GM21423 (cell line): ENCODE results near the gene TRIO.

Experiments used
- ATAC-seq: cut with Tn5 transposase; IDR thresholded peaks from one replicate; pipeline ENCODE4 v1.9.1; 2021; ENCODE audit warnings: mild to moderate bottlenecking, moderate library complexity; ENCODE audit not compliant: unreplicated experiment

Gene TRIO

GRCh38 chr5:14492331-14492964 is 349.3 kb downstream of the TRIO start:
- no peak for ATAC-seq

DNA sequence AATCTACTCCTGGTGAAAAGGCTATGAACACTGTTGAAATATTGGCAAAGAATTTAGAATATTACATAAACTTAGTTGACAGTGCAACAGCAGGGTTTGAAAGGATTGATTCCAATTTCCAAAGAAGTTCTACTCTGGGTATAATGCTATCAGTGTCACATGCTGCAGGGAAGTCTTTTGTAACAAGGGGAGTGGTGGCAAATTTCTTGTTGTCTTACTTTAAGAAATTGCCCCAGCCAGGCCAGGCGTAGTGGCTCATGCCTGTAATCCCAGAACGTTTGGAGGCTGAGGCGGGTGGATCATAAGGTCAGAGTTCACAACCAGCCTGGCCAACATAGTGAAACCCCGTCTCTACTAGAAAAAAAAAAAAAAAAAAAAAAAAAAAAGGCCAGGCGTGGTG is 352.2 kb downstream of the TRIO start:
- no peak for ATAC-seq

- ATAC-seq: no peak
Observed at GRCh38 chr5:14497311-14497710, 354.2 kb downstream of the TRIO start.

DNA sequence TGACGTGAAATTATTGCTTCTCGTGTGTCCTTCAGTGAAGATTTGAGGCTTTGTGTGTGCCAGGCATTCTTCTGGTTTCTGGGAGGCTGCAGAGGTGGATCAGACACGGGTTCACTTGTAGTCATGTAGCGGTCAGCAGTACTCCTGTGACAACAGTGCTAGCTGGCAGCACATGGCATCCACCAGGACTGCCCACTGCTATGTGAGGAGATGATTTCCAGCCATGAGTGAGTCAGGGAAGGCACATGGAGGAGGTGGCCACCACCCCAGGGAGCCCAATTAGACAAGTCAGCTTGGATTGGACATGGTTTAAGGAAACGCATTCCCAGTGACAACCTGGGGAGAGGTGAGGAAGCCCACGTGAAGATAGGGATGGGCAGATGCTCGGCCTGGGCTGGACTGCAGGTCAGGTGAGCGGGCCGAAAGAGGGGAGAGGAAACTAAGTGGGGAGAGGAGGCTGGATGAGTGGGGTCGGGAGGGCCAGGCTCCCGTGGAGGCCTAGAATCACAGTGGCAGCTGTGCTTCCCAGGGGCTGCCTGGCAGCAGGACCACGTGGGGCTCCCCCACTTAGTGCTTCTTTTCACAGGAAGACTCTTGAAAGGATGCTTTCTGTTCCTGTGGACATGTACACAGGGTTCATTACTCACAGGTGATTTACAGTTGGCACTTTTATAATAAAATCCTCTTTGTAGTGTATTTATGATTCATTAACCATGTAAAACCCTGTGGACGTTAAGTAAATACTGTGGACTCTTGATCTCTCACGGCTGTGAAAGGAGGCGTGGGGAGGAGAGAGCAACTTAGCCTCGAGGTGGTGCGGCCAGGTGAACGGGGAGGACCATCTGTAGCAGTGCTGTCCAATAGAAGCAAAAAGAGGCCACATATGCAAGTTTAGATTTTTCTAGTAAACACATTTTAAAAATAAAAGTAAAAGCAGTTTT is 358.5 kb downstream of the TRIO start:
- ATAC-seq: no peak

DNA sequence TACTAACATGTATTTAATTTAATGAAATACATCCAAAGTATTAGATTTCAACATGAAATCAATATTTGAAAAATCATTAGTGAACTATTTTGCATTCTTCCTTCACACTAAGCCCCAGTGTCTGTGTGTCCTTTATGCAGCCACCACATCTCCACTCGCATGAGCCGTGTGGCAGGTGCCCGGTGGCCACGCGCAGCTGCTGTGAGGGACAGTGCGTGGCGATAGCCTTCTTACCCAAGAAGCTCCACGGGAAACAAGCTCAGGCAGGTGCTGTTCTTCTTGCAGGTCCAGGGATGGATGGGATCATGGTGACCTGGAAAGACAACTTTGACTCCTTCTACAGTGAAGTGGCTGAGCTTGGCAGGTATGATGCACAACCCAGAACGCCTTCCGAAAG is 359.1 kb downstream of the TRIO start:
- ATAC-seq: no peak

DNA sequence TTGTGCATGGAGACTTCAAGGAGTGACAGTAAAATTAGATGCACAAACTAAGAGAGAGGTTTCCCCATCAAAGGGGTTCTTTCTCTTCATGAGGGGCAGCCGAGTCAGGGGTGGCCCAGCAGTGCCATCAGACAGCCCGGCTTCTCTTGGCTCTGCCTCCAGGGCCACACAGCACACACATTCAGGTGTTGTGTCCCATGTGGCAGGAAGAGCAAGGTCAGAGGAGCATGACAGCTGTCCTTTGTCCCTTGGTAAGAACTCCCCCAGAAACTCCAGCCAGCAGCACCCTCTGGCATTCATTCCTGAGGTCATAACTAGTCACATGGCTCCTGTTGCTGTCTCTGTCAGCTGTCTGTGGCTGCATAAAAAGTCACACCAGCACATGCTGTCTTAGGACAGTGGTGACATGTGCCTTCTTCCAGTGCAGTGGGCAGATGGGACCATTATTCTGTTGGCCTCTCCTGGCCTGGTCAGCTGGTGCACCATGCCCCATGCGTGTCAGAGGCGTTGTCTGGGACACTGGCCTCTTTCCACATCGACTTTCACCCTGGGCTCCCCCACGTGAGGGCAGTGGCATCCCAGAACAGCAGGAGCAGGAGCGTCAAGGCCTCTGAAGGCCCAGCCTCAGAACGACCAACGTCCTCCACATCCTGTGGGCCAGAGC is 360.0 kb downstream of the TRIO start:
- ATAC-seq: no peak

DNA sequence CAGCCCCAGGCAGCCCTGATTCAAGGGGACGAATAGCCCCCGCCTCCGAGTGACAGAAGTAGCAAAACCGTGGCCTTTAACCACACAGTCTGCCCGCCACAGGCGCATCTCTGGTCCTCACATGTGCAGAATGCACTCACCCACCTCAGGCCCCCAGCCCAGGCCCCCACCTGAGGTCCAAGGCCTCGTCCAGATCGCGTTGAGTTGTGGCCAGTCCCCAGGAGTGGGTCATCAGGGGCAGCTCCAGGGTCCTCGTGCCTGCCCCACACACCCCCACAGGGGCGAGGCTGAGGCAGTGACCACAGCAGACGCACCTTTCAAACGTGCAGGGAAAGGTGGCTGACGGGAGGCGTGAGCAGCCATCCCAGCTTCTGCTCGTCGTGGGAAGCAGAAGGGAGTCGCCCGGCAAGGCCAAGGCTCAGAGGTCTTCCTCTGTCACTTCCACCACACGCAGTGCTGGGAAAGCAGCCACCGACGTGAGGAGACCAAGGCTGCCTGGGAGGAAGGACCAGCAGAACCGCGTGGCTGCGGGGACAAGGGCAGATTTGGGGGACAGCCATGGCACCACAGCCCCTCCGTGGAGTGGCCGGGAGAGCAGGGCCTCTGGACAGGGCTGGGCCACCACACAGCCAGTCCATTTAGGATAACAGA is 360.7 kb downstream of the TRIO start:
- ATAC-seq: no peak

GRCh38 chr5:14504332-14504727 is 361.2 kb downstream of the TRIO start:
- ATAC-seq: no peak

GRCh38 chr5:14504816-14505215 is 361.7 kb downstream of the TRIO start:
- no peak for ATAC-seq

DNA sequence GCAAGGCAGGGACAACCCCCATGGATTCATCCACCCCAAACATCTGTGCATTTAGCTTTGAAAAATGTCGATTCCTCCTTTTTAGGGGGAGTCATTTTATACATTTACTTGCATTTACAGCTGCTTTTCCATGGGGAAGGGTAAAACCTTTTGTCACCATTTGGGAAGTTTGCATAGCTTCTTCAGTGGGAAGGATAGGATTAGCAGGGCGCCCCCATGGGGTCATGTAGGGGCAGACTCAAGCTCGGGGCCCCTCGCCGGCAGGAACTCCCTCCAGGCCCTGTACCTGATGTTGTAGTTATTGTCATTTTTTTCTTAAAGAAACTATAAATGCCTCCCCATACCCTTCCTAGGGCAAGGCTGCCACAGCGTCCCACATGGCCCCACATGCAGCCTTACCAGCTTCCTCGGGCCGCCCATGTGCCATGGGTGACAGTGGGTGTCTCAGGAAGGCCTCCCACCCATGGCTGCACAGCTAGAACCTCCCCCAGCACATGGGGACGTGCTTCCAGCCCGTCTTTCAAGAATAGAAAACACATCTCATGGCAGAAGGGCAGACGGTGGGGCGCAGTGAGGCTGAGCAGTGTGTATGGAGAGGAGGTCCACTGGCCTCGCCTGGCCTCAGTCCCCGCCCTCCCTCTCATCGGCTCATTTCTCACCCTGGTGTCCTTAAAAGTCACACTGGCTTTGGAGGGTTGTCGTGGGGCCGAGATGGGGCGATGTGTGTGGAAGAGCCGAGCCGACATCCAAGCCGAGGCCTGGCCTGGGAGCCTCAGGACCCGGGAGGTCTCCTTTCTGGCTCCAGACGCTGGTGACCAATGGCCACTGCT is 362.4 kb downstream of the TRIO start:
- ATAC-seq: no peak

DNA sequence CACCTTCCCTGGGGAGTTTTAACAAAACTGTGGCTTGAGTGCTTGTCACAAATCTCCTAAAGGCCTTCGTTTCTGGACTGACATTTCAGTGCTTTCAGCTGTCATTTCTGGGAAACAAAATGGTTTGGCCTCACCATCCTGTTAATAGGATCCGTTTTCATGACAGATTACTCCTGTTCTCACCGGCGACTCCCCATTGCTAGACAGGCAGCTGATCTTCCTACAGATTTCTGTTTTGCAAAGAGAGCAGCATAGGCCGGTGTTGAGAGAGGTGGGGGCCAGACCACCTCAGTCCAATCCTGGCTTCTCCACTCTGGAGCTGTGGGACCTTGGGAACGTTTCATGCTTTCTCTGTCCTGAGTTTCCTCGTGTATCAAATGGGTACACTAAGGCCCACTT is 363.0 kb downstream of the TRIO start:
- no peak for ATAC-seq

GRCh38 chr5:14506661-14507060 is 363.5 kb downstream of the TRIO start:
- no peak for ATAC-seq

DNA sequence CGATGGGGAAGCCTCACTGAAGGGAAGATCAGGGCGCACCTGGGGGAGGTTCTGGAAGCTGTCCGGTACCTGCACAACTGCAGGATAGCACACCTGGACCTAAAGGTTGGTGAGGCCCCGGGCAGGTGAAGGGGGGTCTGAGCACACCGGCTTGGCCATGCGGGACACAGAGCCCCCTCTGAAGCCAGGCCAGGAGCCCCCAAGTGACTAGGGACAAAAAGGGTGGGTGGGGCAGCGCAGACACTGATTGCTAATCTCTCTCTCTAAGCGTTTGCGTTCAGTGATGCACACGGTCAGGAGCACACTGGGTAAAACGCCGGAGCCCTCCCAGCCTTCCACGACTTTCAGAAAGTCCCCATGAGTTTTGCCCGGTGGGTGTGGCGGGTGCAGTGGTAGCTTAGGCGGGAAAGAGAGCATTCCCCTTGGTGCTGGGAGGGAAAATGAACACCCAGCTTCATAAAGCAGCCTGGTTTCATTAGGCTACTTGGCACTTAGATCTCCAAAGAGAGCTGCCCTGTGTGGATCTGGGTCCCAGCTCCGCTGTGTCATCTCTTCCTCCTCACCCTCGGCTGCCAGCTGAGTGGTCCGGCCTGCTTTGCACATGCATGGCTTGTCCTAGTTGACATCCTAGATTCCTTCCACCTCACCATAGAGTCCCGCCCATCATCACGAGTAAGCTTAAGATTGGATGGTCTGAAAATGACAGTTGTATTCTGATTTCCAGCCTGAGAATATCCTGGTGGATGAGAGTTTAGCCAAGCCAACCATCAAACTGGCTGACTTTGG is 364.2 kb downstream of the TRIO start:
- no peak for ATAC-seq

DNA sequence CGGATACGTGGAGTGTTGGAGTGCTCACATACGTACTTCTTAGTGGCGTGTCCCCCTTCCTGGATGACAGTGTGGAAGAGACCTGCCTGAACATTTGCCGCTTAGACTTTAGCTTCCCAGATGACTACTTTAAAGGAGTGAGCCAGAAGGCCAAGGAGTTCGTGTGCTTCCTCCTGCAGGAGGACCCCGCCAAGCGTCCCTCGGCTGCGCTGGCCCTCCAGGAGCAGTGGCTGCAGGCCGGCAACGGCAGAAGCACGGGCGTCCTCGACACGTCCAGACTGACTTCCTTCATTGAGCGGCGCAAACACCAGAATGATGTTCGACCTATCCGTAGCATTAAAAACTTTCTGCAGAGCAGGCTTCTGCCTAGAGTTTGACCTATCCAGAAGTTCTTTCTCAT is 364.9 kb downstream of the TRIO start:
- no peak for ATAC-seq

DNA sequence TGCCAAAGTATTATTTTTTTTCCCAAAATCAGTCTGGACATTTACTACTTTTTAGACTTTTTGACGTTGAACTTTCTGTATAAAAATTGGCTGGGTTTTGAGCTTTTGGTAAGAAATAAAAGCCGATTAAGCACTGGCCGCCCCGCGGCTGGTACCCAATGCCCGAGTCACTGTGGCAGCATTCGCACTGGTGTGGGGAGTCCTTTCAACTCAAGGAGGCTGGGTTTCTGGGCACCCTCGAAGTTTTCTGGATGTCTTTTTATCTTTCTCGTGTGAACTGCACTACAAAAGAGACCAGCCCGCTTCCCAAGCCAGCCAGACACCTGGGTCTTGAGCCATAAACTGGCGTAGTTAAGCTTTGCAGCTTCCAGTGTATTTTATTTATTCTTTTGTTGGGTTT is 366.4 kb downstream of the TRIO start:
- no peak for ATAC-seq

DNA sequence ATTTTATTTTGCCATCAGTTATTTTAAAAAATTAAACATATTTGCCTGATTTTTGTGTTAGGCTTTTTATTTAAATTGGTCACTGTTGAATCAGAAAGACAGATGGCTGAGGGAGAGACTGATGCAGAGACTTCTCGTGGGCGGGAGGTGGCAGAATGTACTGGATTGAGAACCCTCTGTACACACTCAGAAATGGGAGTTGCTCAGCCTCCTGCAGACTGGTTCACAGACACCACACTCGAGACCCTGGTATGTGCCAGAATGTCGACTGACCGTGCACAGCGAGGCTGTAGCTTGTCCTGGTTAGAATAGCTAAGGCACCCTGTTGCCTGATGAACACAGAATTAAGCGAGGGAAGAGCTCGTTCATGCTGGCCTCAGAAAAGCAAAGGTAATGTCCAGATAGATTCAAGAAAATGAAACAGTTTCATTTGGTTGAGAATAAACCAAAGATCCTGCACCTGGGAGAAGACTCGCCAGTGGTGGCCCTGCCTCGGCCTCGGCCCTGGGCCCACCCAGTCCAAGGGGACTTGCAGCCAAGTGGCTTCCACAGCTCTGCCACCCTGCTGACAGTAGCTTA is 367.1 kb downstream of the TRIO start:
- ATAC-seq: no peak

GRCh38 chr5:14510880-14511279 is 367.7 kb downstream of the TRIO start:
- ATAC-seq: no peak

GRCh38 chr5:14512574-14512973 is 369.4 kb downstream of the TRIO start:
- no peak for ATAC-seq

DNA sequence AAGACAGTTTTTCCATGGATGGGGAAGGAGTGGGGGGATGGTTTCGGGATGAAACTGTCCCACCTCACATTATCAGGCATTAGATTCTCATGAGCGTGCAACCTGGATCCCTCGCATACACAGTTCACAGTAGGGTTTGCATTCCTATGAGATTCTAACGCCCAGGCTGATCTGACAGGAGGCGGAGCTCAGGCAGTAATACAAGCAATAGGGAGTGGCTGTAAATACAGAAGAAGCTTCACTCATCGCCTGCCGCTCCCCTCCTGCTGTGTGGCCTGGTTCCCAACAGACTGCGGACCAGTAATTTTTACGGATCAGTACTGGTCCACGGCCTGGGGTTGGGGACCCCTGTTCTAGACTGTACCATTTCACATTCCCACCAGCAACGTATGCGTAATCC is 370.1 kb downstream of the TRIO start:
- ATAC-seq: no peak
